Kidney capillary endothelial cell (primary cell): Measurements from ENCODE around the gene TSPYL2.
A peak's percentile ranks its signal among the peaks of the same experiment; 100 is the strongest.

ENCODE experiments used
- DNase-seq: peaks from one replicate; pipeline ENCODE4 v3.0.0-alpha.2; 2018; ENCODE audit warnings: low spot score

TSPYL2 gene

DNA sequence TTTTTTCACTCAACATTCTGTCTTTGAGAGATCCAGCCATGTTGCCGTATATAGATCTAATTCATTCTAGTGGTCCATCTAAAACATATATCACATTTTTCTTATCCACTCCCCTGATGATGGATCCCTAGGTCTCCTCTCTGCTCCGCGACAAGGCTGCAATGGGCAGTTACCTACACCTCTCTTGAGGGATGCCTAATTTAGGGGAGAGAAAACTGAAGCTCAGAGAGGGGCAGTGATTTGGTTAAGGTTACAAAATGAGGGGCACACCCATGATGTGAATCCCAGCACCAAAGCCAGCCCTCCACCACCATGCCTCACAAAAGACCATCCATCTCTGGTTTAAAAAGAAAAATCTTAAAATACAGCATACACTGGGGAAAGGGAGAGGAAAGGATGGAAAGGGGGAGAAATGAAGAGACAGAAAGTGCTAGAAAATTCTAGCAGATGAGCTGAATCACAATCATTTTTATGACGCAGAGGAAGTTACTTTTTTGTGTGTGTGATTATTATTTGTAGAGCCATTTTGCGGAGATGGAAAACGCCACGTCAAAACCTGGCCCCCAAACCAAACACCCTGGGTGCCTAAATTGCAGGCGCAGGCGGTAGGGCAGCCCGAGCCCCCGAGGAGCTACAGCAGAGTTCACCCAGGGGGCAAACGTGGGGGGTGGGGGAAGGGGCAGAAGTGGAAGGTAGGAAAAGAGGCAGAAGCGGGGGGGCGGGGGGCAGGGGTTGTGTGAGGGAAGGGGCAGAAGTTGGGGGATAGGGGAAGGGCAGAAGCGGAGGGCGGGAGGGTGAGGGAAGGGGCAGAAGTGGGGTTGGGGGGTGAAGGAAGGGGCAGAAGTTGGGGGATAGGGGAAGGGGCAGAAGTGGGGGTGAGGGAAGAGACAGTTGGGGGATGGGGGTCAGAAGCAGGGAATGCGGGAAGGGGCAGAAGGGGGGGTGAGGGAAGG lies 1.3 kb upstream of the TSPYL2 start:
- DNase-seq, result no peak

DNA sequence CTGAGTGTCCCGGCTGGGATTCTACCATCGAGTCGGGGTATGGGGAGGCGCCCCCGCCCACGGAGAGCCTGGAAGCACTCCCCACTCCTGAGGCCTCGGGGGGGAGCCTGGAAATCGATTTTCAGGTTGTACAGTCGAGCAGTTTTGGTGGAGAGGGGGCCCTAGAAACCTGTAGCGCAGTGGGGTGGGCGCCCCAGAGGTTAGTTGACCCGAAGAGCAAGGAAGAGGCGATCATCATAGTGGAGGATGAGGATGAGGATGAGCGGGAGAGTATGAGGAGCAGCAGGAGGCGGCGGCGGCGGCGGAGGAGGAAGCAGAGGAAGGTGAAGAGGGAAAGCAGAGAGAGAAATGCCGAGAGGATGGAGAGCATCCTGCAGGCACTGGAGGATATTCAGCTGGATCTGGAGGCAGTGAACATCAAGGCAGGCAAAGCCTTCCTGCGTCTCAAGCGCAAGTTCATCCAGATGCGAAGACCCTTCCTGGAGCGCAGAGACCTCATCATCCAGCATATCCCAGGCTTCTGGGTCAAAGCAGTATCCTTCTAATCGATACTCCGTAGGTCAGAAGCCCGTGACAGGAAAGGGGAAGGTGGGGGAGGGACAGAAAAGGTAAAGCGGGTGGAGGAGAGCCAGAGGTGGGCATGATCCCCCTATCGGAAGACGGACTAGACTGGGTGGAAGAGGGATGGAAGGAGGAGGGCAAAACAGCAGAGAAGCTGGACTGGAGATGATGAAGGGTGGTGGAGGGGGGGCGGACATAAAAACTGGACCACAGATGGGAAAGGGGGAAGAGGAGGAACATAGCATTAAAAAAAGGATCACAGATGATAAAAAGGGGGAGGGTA lies 828 bp downstream of the TSPYL2 start:
- DNase-seq, result no peak

DNA sequence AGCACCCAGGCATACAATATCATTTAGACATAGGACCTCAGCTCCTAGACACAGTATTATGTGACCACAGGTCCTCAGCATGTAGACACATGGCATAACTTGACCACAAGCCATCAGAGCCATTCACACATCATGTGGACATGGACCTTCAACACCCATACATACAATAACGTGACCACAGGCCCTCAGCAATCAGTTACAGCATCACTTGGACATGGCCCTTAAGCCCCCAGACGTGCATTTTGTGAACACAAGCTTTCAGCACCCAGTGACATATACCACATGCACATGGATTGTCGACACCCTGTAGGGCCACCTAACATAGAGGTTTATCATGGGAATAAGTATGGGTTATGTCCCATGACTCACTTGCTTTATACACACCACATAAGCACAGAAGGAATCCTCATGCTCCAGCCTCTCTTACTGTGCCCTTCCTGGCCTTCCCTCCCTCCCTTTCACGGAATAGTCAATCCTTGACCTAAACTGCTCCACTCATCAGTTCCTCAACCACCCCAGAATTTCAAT lies 1.9 kb downstream of the TSPYL2 start:
- no peak for DNase-seq

DNA sequence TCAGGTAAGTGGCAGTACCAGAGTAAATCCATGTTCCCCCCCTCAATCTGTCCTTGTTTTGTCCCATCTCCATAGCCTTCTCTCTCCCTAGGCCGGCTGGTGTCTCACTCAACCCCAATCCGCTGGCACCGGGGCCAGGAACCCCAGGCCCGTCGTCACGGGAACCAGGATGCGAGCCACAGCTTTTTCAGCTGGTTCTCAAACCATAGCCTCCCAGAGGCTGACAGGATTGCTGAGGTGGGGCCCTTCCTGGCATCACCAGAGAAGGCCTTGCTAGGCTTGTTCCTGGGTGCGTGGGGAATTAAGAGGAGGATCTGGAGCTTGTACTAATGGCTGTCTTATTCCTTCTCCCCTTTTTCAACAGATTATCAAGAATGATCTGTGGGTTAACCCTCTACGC lies 2.7 kb downstream of the TSPYL2 start:
- DNase-seq, result no peak

DNA sequence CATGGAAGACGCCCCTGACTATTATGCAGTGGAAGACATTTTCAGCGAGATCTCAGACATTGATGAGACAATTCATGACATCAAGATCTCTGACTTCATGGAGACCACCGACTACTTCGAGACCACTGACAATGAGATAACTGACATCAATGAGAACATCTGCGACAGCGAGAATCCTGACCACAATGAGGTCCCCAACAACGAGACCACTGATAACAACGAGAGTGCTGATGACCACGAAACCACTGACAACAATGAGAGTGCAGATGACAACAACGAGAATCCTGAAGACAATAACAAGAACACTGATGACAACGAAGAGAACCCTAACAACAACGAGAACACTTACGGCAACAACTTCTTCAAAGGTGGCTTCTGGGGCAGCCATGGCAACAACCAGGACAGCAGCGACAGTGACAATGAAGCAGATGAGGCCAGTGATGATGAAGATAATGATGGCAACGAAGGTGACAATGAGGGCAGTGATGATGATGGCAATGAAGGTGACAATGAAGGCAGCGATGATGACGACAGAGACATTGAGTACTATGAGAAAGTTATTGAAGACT lies 3.6 kb downstream of the TSPYL2 start:
- no peak for DNase-seq

DNA sequence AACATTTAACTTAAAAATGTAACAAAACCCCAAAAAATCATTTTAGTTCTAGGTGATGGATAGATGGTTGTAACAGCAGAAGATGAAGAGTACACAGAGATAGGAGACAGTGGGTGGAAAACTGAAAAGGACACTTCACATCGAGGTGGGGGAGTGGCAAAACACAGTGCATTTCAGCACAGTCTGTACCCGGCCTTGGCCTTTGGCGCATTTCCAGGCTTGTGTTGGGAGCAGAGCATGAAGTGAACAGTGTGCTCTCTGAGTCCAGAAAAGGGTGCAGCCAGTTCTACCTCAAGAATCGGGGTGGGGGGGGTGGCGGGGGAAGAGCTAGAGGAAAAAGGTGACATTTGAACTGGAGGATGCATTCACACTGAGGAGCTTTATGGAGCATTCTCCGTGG lies 4.3 kb downstream of the TSPYL2 start:
- DNase-seq, result no peak

DNA sequence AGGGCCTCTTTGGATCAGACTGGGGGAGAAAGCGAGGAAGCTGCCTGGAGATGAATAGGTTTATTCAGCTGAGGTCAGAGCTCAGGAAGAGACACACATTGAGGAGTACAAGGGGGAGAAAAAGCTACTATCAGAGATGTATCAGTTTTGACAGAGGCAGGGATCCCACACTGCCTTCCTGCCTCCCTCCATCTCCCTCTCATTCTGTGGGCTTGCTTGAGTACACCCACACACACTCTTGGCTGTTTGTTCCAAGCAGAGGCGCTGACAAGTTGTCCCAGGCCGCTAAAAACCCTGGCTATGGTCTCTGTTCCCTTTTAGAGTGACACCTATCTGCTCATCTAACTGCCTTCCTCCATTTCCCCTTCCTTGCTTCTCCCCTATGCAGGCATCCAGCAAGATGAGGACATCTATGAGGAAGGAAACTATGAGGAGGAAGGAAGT lies 5.2 kb downstream of the TSPYL2 start:
- no peak for DNase-seq

DNA sequence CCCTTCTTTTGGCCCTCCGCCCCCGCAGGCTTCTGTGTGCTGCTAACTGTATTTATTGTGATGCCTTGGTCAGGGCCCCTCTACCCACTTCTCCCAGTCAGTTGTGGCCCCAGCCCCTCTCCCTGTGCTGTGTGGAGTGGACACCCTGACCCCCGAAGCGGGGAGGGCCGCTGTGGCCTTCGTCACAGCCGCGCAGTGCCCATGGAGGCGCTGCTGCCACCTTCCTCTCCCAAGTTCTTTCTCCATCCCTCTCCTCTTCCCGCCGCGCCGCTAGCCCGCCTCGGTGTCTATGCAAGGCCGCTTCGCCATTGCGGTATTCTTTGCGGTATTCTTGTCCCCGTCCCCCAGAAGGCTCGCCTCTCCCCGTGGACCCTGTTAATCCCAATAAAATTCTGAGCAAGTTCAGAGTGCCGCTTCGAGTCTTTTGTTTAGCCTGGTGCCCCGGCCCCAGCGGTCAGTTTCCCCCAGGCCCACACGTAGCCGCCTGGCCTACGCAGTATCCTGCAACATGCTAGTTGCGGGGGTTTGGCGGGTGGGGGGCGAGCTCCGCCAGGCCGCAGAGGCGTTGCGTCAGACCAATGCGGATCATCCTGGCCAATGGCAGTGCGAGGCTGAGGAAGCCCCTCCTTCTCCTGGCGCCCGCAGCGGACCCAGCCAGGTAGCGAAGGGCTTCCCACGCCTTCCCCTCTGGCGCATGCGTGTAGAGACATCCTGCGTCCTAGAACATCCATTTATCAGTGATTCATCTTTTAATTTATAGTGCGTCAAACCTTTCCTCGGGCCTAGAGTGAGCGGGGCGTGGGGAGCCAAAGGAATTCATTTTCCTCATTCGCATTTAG lies 6.2 kb downstream of the TSPYL2 start:
- peak; percentile 36 for DNase-seq

DNA sequence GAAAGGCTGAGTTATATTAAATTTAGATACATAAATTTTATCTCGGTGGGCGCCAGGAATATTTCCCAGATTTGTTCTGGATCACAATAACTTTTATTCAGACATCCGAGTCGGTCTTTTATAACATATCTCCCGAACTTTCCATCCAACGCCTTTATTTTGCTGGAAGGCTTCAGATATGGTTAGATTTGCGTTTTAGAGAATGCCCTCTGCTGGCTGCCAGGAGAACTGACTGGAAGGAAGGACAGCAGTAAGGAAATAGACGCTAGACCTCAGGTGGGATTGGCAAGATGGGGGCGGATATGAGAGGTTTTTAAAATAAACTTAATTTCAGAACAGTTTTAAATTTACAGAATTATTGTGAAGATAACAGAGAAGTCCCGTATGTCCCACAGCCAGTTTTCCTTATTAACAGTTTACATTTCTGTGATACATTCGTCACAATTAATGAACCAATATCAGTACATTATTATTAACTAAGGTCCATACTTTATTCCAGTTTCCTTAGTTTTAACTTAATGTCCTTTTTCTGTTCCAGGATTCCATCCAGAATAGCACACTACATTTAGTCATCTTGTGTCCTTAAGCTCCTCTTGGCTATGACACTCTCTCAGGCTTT lies 7.2 kb downstream of the TSPYL2 start:
- peak; percentile 46 for DNase-seq

DNA sequence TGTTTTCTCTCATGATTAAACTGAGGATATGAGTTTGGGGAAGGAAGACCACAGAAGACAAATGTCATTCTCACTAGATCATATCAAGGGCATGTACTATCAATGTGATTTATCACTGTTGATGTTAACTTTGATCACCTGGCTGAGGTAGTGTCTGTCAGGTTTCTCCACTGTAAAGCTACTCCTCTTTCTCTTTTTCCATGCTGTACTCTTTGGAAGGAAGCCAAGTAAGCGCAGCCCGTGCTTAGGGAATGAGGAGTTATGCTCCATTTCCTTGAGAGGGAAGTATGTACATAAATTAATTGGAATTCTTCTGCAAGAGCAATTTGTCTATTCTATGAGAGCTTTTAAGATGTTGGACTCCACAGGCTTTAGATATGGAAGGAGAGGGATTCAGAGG lies 7.8 kb downstream of the TSPYL2 start:
- no peak for DNase-seq

DNA sequence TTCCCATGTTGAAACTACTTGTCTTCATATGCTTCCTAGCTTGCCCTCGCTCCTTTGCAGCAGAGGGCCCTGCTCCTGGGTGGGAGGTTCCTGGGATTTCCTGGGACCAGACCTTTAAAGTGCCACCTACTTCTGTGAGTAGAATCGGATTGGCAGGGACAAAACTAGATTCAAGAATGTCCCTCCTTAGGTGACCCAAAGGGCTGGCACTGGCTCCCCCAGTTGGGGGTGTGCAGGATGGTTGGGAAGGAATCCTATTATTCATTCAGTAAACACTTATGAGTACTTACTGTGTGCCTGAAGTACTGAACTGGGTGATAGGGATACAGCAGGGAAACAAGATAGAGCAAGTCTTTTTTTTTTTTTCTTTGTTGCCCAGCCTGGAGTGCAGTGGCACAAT lies 9.2 kb downstream of the TSPYL2 start:
- DNase-seq, result no peak

DNA sequence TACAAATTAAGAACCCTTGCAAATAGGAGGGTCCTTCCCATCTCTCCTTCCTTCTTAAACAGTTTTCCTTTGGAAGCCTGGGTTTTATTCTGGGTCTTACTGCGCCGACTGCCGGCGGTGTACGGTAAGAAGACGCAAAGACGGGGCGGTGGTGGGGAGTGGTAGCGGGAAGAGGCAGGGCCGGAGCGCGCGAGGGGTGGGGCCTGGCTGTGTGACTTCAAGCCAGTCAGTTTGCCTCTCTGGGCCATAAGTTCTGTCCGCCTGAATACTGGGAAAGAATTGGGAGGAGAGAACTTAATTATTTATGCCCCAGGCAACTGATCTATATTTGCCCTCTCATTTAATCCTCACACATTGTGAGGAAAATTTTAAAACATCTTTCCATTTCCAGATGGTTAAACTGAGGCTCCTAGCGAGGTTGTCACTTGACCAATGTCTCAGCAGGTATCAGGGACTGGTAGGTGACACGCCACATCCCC lies 11.0 kb downstream of the TSPYL2 start:
- DNase-seq, result peak; percentile 48

DNA sequence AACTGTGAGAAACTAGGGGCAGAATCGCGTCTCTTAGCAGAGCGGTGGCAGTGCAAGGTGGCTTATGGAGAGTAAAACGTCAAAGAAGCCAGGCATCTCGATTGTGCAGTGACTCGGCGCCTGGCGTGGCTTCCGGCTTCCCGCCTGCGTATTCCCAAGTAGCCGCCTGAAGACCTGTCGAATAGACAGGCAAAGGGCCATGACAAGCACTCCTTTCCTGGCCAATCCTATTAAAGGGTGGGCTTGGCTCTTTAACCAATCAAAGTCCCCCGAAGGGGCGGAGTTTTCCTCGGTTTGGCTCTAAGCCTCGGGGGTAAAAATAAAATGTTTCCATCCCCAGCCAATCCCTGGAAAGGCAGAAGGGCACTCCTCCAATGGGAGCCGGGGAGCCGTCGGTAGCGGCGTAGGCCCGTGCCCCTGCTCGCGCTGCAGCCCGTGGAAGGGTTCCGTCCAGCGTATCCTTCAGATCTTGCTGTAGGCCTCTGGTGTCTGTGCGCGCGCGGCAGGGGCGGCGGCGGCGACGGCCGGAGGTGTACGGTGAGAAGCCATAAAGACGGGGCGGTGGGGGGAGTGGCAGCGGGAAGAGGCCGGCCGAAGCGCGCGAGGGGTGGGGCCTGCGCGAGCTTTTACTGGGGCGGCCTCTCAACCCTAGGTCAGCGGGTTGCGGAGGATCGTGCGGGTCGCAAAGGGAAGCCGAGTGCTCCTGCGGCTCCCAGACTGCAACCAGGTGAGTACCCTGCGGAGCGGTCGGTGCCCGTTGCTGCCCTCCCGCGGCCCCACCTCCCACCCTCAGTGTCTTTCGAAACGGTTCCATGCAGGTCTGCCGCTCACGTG lies 11.8 kb downstream of the TSPYL2 start, which contains the start of gene KANTR:
KANTR (plus strand) TSS at position 395 of the 834 bp plus-strand sequence. CDS start 30,131 bp downstream, outside the sequence.
- peak; percentile 86 for DNase-seq

DNA sequence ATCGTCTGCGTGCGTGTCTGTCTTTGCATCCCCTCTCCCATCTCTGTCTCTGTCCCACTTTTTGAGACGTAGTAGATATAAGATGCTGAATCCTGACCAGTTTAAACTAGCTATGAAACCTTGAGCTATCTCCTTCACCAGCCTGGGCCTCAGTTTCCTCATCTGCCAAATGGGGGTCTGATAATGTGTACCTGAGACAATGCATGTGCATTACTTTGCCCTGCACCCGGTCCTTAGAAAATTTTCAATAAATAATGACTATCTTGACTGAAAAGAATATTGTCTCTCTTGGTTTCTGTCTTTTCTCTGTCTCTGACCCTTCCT lies 12.4 kb downstream of the TSPYL2 start:
- DNase-seq, result no peak

DNA sequence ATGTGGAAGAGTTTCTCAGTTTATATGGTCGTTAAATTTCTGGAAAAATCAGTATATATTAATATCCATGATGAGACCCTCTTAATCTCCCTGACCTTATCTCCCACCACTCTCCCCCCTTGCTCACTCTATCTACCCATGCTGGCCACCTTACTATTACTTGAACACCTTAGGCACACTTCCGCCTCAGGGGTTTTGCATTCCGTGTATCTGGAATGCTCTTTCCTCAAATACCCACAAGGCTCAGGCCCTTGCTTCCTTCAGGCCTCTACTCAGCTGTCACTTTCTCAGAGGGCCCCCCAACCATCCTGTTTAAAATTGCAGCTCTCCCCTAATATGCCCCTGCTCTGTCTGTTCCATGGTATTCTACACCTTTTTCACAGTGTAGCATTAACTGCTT lies 13.6 kb downstream of the TSPYL2 start:
- DNase-seq, result no peak

DNA sequence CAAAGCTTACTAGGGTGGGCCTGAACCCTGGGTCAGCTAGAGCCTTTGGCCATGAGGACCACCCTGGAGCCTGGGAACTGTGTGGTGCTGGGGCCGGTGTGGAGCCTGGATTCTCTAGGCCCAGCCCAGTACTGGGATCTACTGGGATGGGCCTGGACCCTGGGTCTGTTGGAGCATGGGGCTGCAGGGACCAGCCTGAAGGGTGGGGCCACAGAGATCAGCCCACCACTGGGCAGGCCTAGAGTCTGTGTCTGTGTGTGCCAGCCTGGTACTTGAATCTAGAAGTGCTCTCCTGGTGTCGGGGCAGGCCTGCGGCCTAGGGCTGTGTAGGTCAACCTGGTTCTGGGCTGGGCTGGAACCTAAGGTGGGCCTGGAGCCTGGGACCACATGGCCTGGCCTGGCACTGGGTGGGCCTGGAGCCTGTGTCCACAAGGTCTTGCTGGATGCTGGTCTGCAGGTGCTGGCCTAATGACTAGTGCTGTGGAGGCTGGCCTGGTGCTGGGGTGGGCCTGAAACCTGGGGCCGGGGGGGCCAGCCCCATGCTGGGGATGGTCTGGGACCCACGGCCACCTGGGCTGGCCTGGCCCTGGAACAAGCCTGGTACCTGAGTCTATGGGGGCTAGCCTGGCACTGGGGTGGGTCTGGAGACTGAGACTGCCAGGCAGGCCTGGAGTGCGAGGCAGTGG lies 32.8 kb downstream of the TSPYL2 start:
- no peak for DNase-seq

DNA sequence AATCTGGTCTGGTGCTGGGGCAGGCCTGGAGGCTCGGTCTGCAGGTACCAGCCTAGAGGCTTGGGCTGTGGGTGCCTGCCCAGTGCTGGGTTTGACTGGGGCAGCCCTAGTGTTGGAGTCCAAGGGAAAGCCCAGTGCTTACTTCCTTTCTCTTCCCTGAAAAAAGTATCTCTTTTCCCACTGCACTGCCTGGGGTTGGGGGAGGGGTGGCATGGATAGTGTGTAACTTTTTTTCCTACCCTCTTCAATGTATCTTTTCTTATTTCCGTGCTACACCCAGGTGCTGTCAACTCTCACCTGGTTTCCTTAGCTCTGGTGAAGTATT lies 33.3 kb downstream of the TSPYL2 start:
- DNase-seq, result no peak

DNA sequence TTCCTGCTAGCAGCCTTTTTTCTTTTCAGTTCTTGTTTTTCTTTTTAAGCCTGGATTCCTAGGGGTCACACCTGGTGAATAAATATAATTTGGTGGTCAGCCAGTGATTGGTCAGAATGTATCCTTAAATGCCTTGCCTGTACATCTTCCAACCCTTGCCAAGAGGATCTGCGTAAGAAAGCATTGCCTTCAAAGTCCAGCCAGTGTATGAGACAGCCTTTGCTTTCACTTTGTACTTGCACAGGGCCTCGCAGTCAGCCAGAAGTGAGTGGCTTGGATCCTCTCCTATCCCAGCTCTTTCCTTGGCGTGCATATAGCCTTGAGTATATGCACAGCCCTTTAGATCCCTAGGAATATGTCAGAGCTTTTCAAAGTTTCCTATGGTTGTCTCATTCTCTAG lies 33.9 kb downstream of the TSPYL2 start:
- DNase-seq, result no peak

DNA sequence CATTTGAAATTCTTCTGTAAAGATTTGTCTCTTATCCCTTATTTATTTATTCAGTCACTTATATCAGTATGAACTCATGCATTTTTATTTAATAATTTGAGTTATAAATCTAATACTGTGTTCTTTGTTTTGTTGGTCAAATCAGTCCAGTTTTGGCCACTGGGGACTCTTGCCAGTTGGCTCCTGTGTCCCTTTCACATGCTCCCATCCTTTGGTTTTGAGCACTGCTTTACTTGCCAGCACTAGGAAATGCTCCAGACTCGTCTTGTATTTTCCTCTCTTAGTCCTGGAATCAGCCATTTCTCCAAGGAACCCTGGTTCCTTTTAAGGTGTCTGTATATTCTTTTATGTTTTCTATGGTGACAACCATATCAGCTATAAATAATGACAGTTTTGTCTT lies 39.8 kb downstream of the TSPYL2 start:
- no peak for DNase-seq

DNA sequence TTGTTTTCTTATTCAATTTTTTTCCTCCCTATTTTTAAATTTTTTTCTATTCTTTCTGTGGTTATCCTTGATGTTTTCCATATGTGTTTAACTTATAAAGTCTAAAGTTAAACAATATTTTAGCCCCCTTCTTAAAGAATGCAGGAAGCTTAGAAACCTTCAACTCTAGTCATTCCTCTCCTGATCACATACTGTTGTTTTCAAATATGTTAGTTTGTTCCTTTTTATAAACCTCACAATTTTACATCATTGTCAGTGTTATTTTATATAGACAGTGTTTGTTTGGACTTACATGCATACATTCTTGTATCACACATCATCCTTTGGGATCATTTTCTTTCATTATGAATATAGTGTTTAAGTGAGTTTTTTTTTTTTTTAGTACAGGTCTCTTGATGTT lies 43.3 kb downstream of the TSPYL2 start:
- DNase-seq, result no peak
